GM21526 (cell line): Measurements from ENCODE around the gene GUK1.

Experiments used
- ATAC-seq: cut with Tn5 transposase; IDR thresholded peaks from one replicate; pipeline ENCODE4 v1.9.1; 2021; ENCODE audit warnings: moderate library complexity; ENCODE audit not compliant: unreplicated experiment, low FRiP score

The GUK1 gene

DNA sequence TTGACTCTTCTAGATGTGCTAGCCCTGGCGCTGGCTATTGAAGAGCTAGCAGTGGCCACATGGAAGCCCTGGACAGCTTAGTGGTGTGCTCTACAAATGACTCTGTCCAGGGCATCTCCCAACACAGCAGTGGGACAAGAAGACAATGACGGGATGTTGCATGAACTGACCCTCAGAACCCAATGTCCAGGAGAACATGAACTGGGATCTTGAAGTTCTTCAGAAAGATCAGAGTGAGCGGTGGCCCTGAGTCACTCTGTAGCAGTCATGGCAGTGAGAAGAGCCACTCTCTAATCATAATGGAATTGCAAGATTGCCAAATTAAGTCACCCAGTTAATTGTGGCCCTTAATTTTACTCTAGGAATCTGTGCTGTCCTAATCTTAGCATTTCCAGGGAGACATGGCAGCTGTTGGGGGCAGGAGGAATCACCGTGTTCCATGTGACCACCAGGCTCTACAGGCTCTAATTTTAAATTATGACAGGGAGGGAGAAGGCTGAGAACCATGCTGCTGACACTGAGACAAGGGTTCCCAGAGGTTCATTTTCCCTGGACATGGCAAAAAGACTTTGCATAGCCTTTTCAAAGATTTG, 57.6 kb downstream of the GUK1 start:
- ATAC-seq: no peak
